Fibroblast of pulmonary artery (primary cell): ENCODE results near the gene YTHDF1.

Source experiments
- DNase-seq: peaks from one replicate; pipeline ENCODE4 v3.0.0-alpha.2; 2010; ENCODE audit warnings: low read depth
- H3K4me3 ChIP-seq: replicated peaks from 2 replicates; pipeline ENCODE4 v1.5.1; 2011; ENCODE audit warnings: low read depth, mild to moderate bottlenecking, control low read depth, low read length, moderate library complexity
- TF ChIP-seq, protein P1 (sequence below): IDR thresholded peaks from 2 replicates; pipeline ENCODE4 v1.5.1; 2011; ENCODE audit warnings: mild to moderate bottlenecking, control low read depth, low read length, inconsistent platforms; ENCODE audit errors: missing control alignments

Gene YTHDF1

DNA sequence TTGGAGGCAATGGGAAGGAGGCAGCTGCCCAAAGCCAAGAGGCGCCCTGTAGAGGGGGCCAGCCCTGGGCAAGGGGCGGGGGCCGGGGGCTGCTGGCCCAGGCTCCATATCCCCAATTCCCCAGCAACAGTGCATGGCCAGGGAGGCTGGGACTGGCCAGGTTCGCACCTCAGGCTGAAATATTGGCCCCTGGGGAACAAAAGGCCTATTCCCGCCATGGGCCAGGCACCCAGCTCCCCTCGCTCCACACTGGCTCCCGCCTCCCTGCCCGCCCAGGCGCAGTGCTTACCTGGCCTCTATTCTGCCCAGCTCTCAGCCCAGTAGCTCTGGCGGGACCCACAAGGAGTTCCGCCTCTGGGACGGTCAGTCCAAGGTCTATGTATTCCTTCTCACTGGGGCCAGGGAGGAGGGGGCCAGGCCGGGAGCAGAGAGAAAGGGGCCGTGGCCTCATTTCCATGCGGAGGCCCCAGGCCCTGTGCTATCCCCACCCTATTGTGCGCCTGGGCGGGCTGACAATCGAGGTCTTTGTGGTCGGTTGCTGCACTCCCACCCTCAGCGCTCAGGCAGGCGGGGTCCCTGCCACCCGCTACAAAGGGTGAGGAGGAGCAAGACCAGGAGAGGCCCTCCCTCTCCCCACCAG lies 42.3 kb downstream of the YTHDF1 start:
- TF ChIP-seq, protein P1, sequence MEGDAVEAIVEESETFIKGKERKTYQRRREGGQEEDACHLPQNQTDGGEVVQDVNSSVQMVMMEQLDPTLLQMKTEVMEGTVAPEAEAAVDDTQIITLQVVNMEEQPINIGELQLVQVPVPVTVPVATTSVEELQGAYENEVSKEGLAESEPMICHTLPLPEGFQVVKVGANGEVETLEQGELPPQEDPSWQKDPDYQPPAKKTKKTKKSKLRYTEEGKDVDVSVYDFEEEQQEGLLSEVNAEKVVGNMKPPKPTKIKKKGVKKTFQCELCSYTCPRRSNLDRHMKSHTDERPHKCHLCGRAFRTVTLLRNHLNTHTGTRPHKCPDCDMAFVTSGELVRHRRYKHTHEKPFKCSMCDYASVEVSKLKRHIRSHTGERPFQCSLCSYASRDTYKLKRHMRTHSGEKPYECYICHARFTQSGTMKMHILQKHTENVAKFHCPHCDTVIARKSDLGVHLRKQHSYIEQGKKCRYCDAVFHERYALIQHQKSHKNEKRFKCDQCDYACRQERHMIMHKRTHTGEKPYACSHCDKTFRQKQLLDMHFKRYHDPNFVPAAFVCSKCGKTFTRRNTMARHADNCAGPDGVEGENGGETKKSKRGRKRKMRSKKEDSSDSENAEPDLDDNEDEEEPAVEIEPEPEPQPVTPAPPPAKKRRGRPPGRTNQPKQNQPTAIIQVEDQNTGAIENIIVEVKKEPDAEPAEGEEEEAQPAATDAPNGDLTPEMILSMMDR, result no peak
- H3K4me3 ChIP-seq, result no peak overlapping the region
- no peak for DNase-seq

DNA sequence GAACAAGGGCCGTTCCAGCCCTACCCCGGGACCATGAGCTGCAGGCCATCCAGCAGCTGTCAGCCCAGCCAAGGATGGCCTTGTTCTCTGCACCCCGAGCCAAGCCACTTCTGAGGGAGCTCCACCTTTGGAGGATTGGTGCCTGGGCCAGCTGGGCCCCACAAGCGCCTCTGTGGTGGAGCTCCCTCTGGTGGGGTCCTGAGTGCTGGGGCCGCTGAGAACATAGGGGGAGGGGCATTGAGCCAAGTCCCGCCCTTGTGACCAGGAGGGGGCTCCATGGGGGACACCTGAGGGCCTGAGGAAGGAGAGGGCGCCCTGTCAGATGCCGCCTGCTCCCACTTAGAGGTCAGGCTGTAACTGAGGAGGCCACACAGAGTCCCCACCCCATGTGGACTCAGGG lies 43.2 kb downstream of the YTHDF1 start:
- TF ChIP-seq, protein P1, result no peak
- DNase-seq, result no peak
- H3K4me3 ChIP-seq, result no peak overlapping the region

DNA sequence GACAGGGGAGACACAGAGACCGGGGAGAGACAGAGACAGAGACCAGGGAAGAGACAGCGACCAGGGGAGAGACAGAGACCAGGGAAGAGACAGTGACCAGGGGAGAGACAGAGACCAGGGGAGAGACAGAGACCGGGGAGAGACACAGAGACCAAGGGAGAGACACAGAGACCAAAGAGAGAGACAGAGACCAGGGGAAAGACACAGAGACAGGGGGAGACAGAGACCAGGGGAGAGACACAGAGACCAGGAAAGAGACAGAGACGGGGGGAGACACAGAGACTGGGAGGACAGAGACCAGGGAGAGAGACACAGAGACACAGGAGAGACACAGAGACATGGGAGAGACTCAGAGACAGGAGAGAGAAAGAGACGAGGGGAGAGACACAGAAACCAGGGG lies 43.9 kb downstream of the YTHDF1 start:
- TF ChIP-seq, protein P1, result no peak
- no peak for DNase-seq
- H3K4me3 ChIP-seq, result no peak overlapping the region

DNA sequence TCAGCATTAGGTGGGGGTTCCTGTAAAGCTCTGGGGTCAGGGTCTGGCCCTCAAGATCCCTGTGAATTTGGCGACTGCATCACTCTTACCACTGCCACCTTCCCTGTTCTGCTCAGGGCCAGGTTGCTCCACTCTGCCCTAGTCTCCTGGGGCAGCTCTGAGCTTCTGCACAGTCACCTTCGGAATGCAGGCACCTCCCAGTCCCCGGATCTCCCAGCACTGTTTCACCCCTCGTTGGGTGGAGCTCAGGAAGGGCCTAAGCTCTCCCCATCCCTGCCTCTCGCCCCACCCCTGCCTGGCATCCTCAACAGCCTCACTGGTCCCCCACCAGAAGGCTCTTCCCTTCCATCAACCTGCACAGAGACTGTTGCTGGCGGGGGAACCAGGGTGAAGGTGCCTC lies 46.2 kb downstream of the YTHDF1 start:
- DNase-seq, result no peak
- H3K4me3 ChIP-seq, result no peak overlapping the region
- TF ChIP-seq, protein P1, result no peak

DNA sequence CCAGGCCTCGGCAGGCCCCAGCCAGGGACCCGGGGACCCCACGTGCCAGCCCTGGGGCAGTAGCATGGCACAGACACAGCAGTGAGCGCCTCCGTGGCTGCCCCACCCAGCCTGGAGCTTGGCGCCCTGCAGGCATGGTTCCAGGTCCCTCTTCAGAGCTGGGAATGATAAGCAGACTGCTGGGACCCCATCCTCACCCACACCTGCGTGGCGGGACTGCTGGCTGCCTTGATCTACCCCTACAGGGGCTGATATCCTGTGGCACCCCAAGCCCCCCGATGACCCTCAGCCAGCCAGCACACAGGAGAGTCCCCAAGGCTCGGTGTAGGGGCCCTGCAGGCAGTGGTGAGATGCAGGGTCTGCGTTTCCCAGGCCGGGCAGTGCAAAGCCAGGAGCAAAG lies 47.1 kb downstream of the YTHDF1 start:
- TF ChIP-seq, protein P1, result no peak
- H3K4me3 ChIP-seq, result no peak overlapping the region
- no peak for DNase-seq

DNA sequence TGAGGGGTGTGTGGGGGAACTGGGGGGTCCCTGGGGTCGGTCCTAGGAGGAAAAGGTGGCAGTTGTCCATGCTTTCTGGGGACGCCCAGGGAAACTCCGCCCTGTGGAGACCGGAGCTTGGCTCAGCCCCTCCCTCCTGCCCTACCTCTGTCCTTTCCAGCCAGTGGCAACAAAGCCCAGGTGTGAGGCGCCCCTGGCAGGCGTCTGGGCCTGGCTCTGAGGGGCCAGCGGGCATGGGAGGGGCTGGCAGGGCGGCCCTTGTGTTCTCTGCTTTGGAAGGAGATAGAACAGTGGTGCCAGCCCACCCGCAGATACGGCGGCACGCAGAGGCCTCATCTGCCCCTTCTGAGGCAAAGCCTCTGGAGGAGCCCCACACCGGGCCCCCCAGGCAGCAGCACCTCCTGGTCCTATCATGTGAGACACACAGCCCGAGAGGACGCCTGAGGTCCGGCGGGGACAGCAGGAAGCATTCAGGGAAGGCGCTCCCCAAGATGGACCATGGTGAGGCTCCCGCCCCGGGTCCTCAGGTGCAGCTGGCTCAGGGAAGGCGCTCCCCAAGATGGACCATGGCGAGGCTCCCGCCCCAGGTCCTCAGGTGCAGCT lies 47.9 kb downstream of the YTHDF1 start:
- TF ChIP-seq, protein P1, result no peak
- H3K4me3 ChIP-seq, result no peak overlapping the region
- no peak for DNase-seq
